Stimulated activated effector memory CD8-positive, alpha-beta T cell treated with anti-CD3 and anti-CD28 coated beads, Interleukin-12 subunit alpha, Interleukin-12 subunit beta, amount 100 ng/mL, for 72 hours (primary cell): Measurements from ENCODE around the gene PRDM11.
A peak's percentile ranks its signal among the peaks of the same experiment; 100 is the strongest.

Experiments
- ATAC-seq: fragments of 150-1000 bp; cut with Tn5 transposase; 2 replicates; pipeline ENCODE4 v1.10.0; 2021
- DNase-seq, 2 donors: peaks; one replicate each; pipeline ENCODE4 v3.0.0; 2021 to 2022; ENCODE audit warnings: low spot score in 2 of 2
- H3K27ac Mint-ChIP-seq: one replicate; pipeline ENCODE4 v1.8.0; 2022; ENCODE audit warnings: mild to moderate bottlenecking, mixed read lengths
- H3K36me3 Mint-ChIP-seq: one replicate; pipeline ENCODE4 v1.8.0; 2022; ENCODE audit warnings: mild to moderate bottlenecking, mixed read lengths
- H3K4me1 Mint-ChIP-seq: one replicate; pipeline ENCODE4 v1.8.0; 2022; ENCODE audit warnings: mixed read lengths
- H3K4me3 Mint-ChIP-seq: one replicate; pipeline ENCODE4 v1.8.0; 2022; ENCODE audit warnings: mild to moderate bottlenecking, mixed read lengths
- H3K9me3 Mint-ChIP-seq: one replicate; pipeline ENCODE4 v1.8.0; 2022; ENCODE audit warnings: mixed read lengths

Gene PRDM11

GRCh38 chr11:45159781-45160365 is 13.4 kb downstream of the PRDM11 start:
- Mint-ChIP-seq H3K36me3 (no peaks in the 10 kb centered on the region), H3K4me1 (peaks cover 60% of the 10 kb centered on the region), H3K9me3 (no peaks in the 10 kb centered on the region), H3K4me3 (no peak overlapping the region), H3K27ac (no peak overlapping the region)
- DNase-seq (no peak), ATAC-seq (no peak)

GRCh38 chr11:45161252-45162063 is 15.0 kb downstream of the PRDM11 start:
- H3K9me3 Mint-ChIP-seq, result no peaks in the 10 kb centered on the region
- peak overlapping the region; percentile 50 for H3K27ac Mint-ChIP-seq
- H3K4me3 Mint-ChIP-seq, result no peak overlapping the region
- H3K36me3 Mint-ChIP-seq, result no peaks in the 10 kb centered on the region
- DNase-seq (no peak), ATAC-seq (no peak)
- H3K4me1 Mint-ChIP-seq, result peaks cover 58% of the 10 kb centered on the region

- ATAC-seq (no peak), DNase-seq (no peak)
- Mint-ChIP-seq H3K4me1 (peaks cover 52% of the 10 kb centered on the region), H3K4me3 (no peak overlapping the region), H3K27ac (no peak overlapping the region), H3K36me3 (no peaks in the 10 kb centered on the region), H3K9me3 (no peaks in the 10 kb centered on the region)
Observed at GRCh38 chr11:45162064-45162375, 15.6 kb downstream of the PRDM11 start.

DNA sequence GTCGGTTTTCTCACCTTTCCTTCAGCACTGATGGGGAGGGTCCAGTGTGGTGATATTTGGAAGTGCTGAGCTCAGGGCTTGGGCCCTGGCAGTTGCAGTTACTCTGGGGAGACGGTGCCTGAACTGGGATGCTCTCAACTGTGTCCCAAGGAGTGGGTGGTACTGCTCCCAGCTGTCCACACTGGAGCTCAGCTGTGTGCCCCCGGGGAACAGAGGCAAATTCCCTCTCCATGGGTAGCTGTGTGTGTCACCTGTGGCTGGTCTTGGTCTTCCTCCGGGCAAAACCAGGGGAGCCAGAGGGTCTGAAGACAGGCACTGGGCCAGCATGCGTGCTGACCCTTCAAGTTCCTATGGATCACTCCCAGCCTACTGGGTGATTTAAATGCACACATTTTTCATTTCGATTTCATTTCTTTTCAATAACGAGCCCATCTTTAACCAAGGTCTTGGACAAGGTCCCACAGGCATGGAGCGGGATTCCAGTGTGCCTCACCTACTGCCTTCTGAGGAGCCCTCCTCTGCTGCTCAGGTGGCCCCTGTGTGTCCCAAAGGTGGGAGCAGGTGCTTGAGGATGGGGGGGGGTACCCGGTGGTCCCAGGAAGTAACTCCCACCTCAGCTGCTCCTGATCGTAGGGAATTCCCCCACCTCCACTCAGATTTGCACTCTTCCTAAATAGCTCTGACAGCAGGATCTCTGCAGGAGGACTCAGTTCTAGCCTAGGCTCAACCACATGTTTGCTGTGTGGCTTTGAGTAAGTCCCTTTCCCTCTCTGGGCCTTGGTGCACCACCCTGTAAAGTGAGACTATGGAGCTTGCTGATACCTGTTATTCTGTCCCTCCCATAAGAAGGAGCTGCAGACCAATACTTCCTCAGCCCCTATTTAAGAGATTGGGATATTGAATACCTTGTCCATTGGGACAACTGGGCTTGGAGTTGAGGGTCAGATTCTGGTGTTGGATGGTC is 16.8 kb downstream of the PRDM11 start:
- H3K4me3 Mint-ChIP-seq, result no peak overlapping the region
- H3K4me1 Mint-ChIP-seq, result peaks cover 44% of the 10 kb centered on the region
- H3K36me3 Mint-ChIP-seq, result no peaks in the 10 kb centered on the region
- no peak overlapping the region for H3K27ac Mint-ChIP-seq
- DNase-seq (no peak), ATAC-seq (no peak)
- no peaks in the 10 kb centered on the region for H3K9me3 Mint-ChIP-seq

DNA sequence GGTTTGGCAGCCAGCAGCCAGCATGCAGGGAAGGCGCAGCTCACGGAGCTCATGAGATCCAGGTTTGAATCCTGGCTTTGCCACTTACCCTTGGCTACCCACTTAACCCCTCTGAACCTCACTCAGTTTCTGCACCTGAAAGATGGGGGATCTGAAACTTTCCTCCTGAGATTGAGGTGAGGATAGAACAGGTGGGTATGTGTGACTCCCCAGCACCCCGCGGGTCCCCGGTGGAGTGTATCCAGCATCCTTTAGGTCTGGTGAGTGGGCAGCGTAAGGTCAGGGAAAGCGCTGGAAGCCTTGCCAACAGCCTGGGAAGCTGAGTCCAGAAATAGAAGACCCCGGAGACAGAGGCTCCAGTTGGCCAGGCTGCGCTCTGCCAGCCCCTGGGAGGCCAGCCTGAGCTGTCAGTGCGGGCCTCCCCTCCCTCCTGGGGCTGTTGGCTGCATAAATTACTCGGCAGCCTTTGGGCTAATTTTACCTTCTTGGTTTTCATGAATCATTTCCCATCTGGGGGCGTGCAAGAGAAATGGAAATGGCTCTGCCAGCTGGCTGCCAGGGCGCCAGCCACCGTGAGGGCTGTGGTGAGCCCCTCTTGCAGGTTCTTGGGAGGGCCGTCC is 17.6 kb downstream of the PRDM11 start:
- peaks cover 44% of the 10 kb centered on the region for H3K4me1 Mint-ChIP-seq
- H3K4me3 Mint-ChIP-seq, result no peak overlapping the region
- no peaks in the 10 kb centered on the region for H3K36me3 Mint-ChIP-seq
- no peak overlapping the region for H3K27ac Mint-ChIP-seq
- ATAC-seq (peak; percentile 79), DNase-seq (no peak)
- no peaks in the 10 kb centered on the region for H3K9me3 Mint-ChIP-seq

- H3K4me3 Mint-ChIP-seq, result no peak overlapping the region
- ATAC-seq (no peak), DNase-seq (no peak)
- H3K36me3 Mint-ChIP-seq, result no peaks in the 10 kb centered on the region
- peaks cover 48% of the 10 kb centered on the region for H3K4me1 Mint-ChIP-seq
- no peak overlapping the region for H3K27ac Mint-ChIP-seq
- no peaks in the 10 kb centered on the region for H3K9me3 Mint-ChIP-seq
Observed at GRCh38 chr11:45165386-45165785, 18.9 kb downstream of the PRDM11 start.

- Mint-ChIP-seq H3K27ac (no peak overlapping the region), H3K4me1 (peaks cover 54% of the 10 kb centered on the region), H3K4me3 (no peak overlapping the region), H3K36me3 (no peaks in the 10 kb centered on the region), H3K9me3 (no peaks in the 10 kb centered on the region)
- ATAC-seq (no peak), DNase-seq (no peak)
Observed at GRCh38 chr11:45165806-45166603, 19.6 kb downstream of the PRDM11 start.

GRCh38 chr11:45166604-45166897 is 20.1 kb downstream of the PRDM11 start:
- H3K9me3 Mint-ChIP-seq, result no peaks in the 10 kb centered on the region
- DNase-seq (no peak), ATAC-seq (no peak)
- H3K4me3 Mint-ChIP-seq, result no peak overlapping the region
- H3K27ac Mint-ChIP-seq, result no peak overlapping the region
- H3K36me3 Mint-ChIP-seq, result no peaks in the 10 kb centered on the region
- H3K4me1 Mint-ChIP-seq, result peaks cover 57% of the 10 kb centered on the region

DNA sequence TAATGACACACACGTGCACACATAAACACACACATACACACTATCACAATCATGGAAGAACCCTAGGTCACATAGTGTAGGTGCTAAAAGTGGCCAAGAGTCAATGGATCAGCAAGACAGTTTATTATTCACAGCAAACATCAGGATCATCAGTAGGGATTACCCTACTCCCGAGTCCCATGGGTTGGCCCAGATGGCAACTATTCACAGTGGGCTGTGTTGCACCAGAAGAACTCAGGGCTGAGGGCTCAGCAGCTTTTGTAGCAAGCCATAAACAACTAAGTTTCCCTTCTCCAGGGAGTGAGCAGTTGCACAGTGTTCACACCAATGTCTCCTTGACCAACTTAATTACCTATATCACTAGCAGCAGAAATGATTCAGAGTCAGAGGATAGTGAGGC is 20.8 kb downstream of the PRDM11 start:
- Mint-ChIP-seq H3K36me3 (no peaks in the 10 kb centered on the region), H3K27ac (no peak overlapping the region), H3K4me1 (peaks cover 56% of the 10 kb centered on the region), H3K9me3 (no peaks in the 10 kb centered on the region), H3K4me3 (no peak overlapping the region)
- ATAC-seq (no peak), DNase-seq (no peak)

- peaks cover 44% of the 10 kb centered on the region for H3K4me1 Mint-ChIP-seq
- no peak overlapping the region for H3K27ac Mint-ChIP-seq
- no peaks in the 10 kb centered on the region for H3K9me3 Mint-ChIP-seq
Observed at GRCh38 chr11:45168366-45169130, 22.1 kb downstream of the PRDM11 start.

GRCh38 chr11:45169310-45170072 is 23.1 kb downstream of the PRDM11 start:
- peak; percentile 93 for ATAC-seq
- Mint-ChIP-seq H3K27ac (no peak overlapping the region), H3K36me3 (no peaks in the 10 kb centered on the region), H3K4me1 (peaks cover 37% of the 10 kb centered on the region), H3K4me3 (peak overlapping the region; percentile 17), H3K9me3 (no peaks in the 10 kb centered on the region)
- DNase-seq, result no peak

More at GRCh38 chr11:45168366-45169130, 22.1 kb downstream of the PRDM11 start:
- no peak for ATAC-seq
- no peak for DNase-seq
- Mint-ChIP-seq H3K4me3 (no peak overlapping the region), H3K36me3 (no peaks in the 10 kb centered on the region)

DNA sequence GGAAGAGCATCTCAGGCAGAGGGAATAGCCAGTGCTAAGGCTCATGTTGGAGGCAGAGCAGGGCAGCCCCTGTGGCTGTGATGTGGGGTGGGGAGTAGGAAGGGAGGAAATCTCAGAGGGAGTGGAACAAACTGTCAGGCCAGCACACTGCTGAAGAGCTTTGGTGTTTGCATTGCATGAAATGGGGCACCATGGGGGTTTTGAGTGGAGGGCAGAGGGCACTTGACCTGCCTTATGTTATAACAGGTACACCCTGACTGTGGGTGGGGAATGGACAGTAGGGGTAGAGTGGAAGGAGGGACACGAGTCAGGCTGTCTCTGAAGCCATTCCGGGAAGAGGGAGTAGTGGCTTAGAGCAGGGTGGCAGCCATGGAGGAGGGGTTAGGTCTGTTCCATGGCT is 24.0 kb downstream of the PRDM11 start:
- H3K36me3 Mint-ChIP-seq, result no peaks in the 10 kb centered on the region
- no peak overlapping the region for H3K4me3 Mint-ChIP-seq
- peaks cover 30% of the 10 kb centered on the region for H3K4me1 Mint-ChIP-seq
- DNase-seq (no peak), ATAC-seq (no peak)
- no peaks in the 10 kb centered on the region for H3K9me3 Mint-ChIP-seq
- H3K27ac Mint-ChIP-seq, result no peak overlapping the region

DNA sequence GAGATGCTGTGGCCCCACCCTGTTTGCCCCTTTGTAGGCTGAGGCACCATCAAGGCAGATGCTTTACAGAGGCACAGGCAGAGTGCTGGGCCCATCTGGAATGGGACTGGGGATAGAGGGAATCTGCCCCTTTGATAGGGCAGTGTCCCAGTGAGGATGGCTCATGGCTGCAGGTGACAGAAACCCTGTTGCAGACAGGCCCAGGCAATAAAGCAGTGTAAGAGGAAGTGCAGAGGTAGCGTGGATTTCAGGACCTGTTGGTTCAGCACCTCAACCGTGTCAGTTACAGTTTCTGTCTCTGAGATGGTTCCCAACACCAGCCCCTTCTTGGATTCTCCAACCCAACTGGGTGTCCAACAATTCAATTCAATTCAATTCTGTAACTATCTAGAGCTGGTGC is 25.1 kb downstream of the PRDM11 start:
- DNase-seq (no peak), ATAC-seq (no peak)
- H3K4me3 Mint-ChIP-seq, result no peak overlapping the region
- H3K36me3 Mint-ChIP-seq, result no peaks in the 10 kb centered on the region
- peaks cover 30% of the 10 kb centered on the region for H3K4me1 Mint-ChIP-seq
- H3K27ac Mint-ChIP-seq, result no peak overlapping the region
- H3K9me3 Mint-ChIP-seq, result no peaks in the 10 kb centered on the region

GRCh38 chr11:45173064-45173463 is 26.6 kb downstream of the PRDM11 start:
- Mint-ChIP-seq H3K27ac (no peak overlapping the region), H3K36me3 (no peaks in the 10 kb centered on the region), H3K4me1 (peaks cover 39% of the 10 kb centered on the region), H3K4me3 (no peak overlapping the region), H3K9me3 (no peaks in the 10 kb centered on the region)
- no peak for ATAC-seq
- DNase-seq, result no peak
